Lung (tissue), 12 donors: ENCODE data around the gene NTRK2. TPM values are rescaled to one million over a fixed set of nuclear protein-coding genes. Genes with fewer than 3 reads are reported as not detected.
A peak's percentile ranks its signal among the peaks of the same experiment; 100 is the strongest.

ENCODE experiments used
- ATAC-seq: fragments of 200-7000 bp; cut with Tn5 transposase; one replicate; pipeline ENCODE4 v1.9.1; 2020; ENCODE audit warnings: moderate number of reproducible peaks; ENCODE audit not compliant: insufficient read depth, low FRiP score
- DNase-seq, 3 donors: peaks; one replicate each; pipeline ENCODE4 v3.0.0-alpha.2; 2013 to 2017
- H3K27ac ChIP-seq, 2 donors: one replicate each; pipeline ENCODE4 v1.5.1; 2013; ENCODE audit warnings: mild to moderate bottlenecking in 2 of 2, moderate library complexity in 2 of 2, control low read depth in 1 of 2, inconsistent platforms in 1 of 2, low read depth in 1 of 2, low read length in 1 of 2
- H3K27me3 ChIP-seq, 3 donors: one replicate each; pipeline ENCODE4 v1.5.1; 2013; ENCODE audit warnings: low read length in 2 of 3; ENCODE audit not compliant: control insufficient read depth in 3 of 3, insufficient read depth in 3 of 3
- H3K36me3 ChIP-seq, 4 donors: one replicate each; pipeline ENCODE4 v1.5.1; 2013; ENCODE audit warnings: low read length in 4 of 4, mild to moderate bottlenecking in 1 of 4, moderate library complexity in 1 of 4; ENCODE audit not compliant: control insufficient read depth in 4 of 4, insufficient read depth in 4 of 4
- H3K4me1 ChIP-seq, 5 donors: one replicate each; pipeline ENCODE4 v1.5.1; 2013; ENCODE audit warnings: low read length in 5 of 5, mild to moderate bottlenecking in 2 of 5, moderate library complexity in 1 of 5; ENCODE audit not compliant: control insufficient read depth in 5 of 5, insufficient read depth in 5 of 5
- H3K4me3 ChIP-seq: one replicate; pipeline ENCODE4 v1.5.1; 2013; ENCODE audit warnings: mild to moderate bottlenecking, control low read depth, moderate library complexity
- H3K9ac ChIP-seq, 2 donors: one replicate each; pipeline ENCODE4 v1.5.1; 2013; ENCODE audit warnings: low read length in 2 of 2, control low read depth in 1 of 2; ENCODE audit not compliant: insufficient read depth in 1 of 2
- H3K9me3 ChIP-seq, 4 donors: one replicate each; pipeline ENCODE4 v1.5.1; 2013; ENCODE audit warnings: low read length in 3 of 4, mild to moderate bottlenecking in 1 of 4, moderate library complexity in 1 of 4; ENCODE audit not compliant: control insufficient read depth in 4 of 4, insufficient read depth in 3 of 4
- CTCF ChIP-seq: IDR thresholded peaks from 2 replicates; pipeline ENCODE4 v1.5.1; 2012; ENCODE audit warnings: mild to moderate bottlenecking; ENCODE audit errors: control extremely low read depth, extremely low read depth
- WGBS, 2 donors: extraction: QIAGEN DNeasy Blood & Tissue Kit; methylation state at CpG; one replicate each; pipeline ENCODE4 v1.1.7; 2013; 5-methylcytosine and 5-hydroxymethylcytosine counted together
- polyA plus RNA-seq, 2 donors: library from polyadenylated mRNA; stranded (reverse); fragments of 200-250 nt; gene quantifications; one replicate each; pipeline ENCODE4 v1.2.1, GENCODE V29; 2013
- total RNA-seq, 2 donors: library from RNA; depleted of rRNA in 1 of 2; stranded (reverse); fragments of >200 nt in 1 of 2; gene quantifications; one replicate each; pipeline ENCODE4 v1.2.1, GENCODE V29; 2014 to 2021
- donor health status: control.
- donor health status: control.
- donor health status: Bipolar disorder and iron deficiency.
- donor health status: healthy.
- donor health status: DM: yes; HTN: yes; CAD: no.

Gene NTRK2
- total and polyA plus RNA-seq, 4 donors = 0.33 to 14.4 (median 3.3) TPM

DNA sequence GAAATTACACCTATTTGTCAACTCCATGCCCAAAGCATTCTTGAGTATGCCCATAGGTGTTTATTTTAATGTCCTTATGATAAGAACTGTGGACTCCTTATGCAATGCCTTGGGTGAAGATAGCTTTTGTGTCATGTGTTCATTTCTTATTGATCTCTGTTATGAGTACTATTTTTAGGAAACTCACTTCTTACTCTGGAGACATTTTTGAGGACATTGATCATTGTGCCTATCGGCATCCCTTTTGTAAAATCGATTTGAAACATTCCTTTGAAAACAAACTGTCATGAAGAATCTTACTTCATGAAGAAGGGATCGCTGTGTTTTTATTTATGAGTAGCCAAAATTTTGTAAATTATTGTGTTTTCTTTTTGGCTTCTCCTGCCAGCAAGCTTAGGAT, 257.3 kb downstream of the NTRK2 start:
- no peak overlapping the region for H3K4me3 ChIP-seq
- ATAC-seq (no peak), DNase-seq (no peak)
- H3K27me3 ChIP-seq = peaks cover 0 to 64% (median 48%) of the 10 kb centered on the region in 3 donors
- no peak for TF ChIP-seq CTCF
- peaks cover 0 to 1% (median 0%) of the 10 kb centered on the region in 5 donors for H3K4me1 ChIP-seq
- no peak overlapping the region for H3K27ac ChIP-seq
- WGBS, 2 donors = 95 to 100% methylated on average over 3 of the region's 3 CpGs
- H3K9me3 ChIP-seq = no peaks in the 10 kb centered on the region
- H3K9ac ChIP-seq = no peak overlapping the region
- H3K36me3 ChIP-seq = no peaks in the 10 kb centered on the region

GRCh38 chr9:84928419-84928818, 258.9 kb downstream of the NTRK2 start:
- Histone ChIP-seq H3K4me3 (no peak overlapping the region), H3K9me3 (no peaks in the 10 kb centered on the region), H3K4me1 (no peaks in the 10 kb centered on the region), H3K27me3 (peaks cover 0 to 59% (median 35%) of the 10 kb centered on the region in 3 donors), H3K36me3 (no peaks in the 10 kb centered on the region), H3K9ac (no peak overlapping the region), H3K27ac (no peak overlapping the region)
- 92 to 94% methylated on average over 6 of the region's 6 CpGs for WGBS, 2 donors
- DNase-seq (no peak), ATAC-seq (no peak)
- TF ChIP-seq CTCF = no peak

DNA sequence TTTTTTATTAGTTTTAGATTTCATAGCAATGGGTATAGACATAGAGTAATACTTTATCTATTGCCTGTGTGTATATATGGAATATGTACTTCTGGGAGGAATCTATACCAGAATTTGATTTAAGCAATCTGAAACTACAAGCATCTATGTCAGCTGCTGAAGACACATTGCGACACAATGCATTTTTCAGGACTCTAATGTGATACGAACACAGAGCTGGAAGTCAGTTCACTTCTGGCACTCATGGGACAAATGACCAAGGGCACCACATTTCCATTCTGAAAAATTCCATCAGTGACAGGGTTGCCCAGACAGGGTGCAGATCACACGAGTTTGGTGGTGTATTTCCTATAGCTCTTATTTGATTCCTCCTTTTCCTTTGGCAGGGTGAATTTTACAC, 259.5 kb downstream of the NTRK2 start:
- Histone ChIP-seq H3K27me3 (peaks cover 0 to 59% (median 34%) of the 10 kb centered on the region in 3 donors), H3K27ac (no peak overlapping the region), H3K4me1 (no peaks in the 10 kb centered on the region), H3K4me3 (no peak overlapping the region), H3K36me3 (no peaks in the 10 kb centered on the region), H3K9me3 (no peaks in the 10 kb centered on the region), H3K9ac (no peak overlapping the region)
- no peak for ATAC-seq
- DNase-seq = peak in 1 of 3 donors; percentile 9
- 84 to 85% methylated on average over 3 of the region's 3 CpGs for WGBS, 2 donors
- TF ChIP-seq CTCF = no peak

- ATAC-seq = peak; percentile 27
- peaks cover 0 to 1% (median 0%) of the 10 kb centered on the region in 4 donors for H3K36me3 ChIP-seq
- peaks cover 0 to 1% (median 0%) of the 10 kb centered on the region in 5 donors for H3K4me1 ChIP-seq
- H3K9ac ChIP-seq = no peak overlapping the region
- TF ChIP-seq CTCF = no peak
- DNase-seq = peak in 2 of 3 donors; percentile 13 to 27
- H3K9me3 ChIP-seq = no peaks in the 10 kb centered on the region
- peaks cover 0 to 48% (median 17%) of the 10 kb centered on the region in 3 donors for H3K27me3 ChIP-seq
- no peak overlapping the region for H3K27ac ChIP-seq
- WGBS, 2 donors = 85 to 94% methylated on average over 6 of the region's 6 CpGs
- H3K4me3 ChIP-seq = no peak overlapping the region
These were observed 263.5 kb downstream of the NTRK2 start for GRCh38 chr9:84932915-84933527.
